Measurements from ENCODE around the gene NRAP.

GRCh38 chr10:113550365-113550764 is 113.5 kb downstream of the NRAP start:
- no peak for TF ChIP-seq CTCF (optimal IDR thresholded peaks at IDR 0.05 in 1 of 3, IDR thresholded peaks at IDR 0.05 in 1 of 3, conservative IDR thresholded peaks at IDR 0.05 in 1 of 3; ENCODE audit: extremely low read depth in 1 of 3, insufficient read depth in 2 of 3, low read length in 3 of 3)
- TF ChIP-seq EZH2 (IDR thresholded peaks at IDR 0.05; ENCODE audit: low read length): no peak
